Measurements from ENCODE around the gene LSAMP.

Gene LSAMP

GRCh38 chr3:115927197-115927596 lies 518.1 kb downstream of the LSAMP start:
- DNase-seq, result no peak

DNA sequence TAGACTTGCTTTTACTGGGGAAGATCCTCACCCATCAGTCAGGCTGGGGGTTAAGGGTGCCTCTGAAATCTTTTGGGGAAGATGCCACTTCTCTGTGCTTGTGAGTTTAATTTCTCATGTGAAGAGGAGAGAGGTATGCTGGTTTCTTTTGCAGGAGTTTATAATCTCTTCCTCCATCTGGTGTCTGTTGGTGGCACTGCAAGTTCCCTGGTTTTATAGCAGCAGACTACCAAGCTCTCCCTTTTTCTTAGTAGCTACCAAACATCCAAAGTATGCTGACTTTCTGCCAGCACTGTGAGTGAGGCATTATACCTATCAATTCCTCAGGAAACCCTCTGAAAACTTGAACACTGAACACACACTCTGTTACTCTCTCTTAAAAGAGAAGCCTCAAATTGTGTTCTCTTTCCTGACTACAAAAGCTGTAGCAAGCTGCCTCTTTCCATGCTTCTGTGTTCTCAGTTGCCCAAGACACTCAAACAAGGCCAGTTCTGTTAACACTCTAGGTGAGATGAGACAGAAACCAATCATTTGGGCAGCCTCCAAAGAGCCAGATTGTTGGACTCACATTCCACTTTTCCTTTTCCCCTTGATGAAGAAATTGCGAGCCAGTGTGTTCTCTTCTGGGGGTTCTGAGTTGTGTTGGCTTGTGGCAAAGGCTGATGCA lies 522.5 kb downstream of the LSAMP start:
- no peak for DNase-seq

GRCh38 chr3:115921711-115922110 lies 523.6 kb downstream of the LSAMP start:
- DNase-seq, result no peak

DNA sequence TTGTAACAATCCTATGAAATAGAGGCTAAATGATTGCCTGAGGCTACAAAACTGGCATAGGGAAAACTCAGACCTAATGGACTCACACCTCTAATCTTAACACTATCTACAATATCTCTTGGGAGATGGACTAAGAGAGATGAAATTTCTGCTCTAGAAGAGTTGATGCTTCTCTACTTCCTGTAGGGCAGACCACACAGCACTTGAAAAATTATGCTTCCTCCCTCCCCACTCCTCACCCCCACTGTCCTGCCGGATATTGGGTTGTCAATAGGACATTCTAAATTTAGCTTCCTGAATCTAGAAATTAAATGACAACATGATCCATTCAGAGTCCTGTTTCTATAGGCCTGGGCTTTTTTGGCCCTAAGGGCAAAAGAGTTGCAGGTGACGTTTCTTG lies 526.4 kb downstream of the LSAMP start:
- DNase-seq, result no peak

GRCh38 chr3:115916866-115917265 lies 528.4 kb downstream of the LSAMP start:
- DNase-seq, result no peak

DNA sequence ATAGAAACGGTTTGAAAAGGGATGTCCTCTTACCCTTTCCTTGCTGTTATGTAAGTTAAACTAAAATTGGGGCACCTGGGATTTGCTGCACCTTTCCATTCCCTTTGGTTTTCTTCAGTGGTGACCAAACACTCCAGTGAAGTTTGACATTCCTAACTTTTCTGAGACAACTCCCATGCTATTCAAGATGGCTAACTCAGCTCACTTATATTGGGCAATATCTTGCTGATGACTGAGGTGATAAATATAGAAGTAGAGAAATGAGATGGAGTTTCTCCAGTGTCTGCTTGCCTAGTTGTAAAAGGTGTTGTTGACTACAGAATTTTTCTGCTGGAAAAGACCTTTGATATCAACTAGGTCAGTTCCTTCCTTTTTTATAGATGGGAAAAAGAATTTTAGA lies 530.2 kb downstream of the LSAMP start:
- no peak for DNase-seq

GRCh38 chr3:115913069-115913686 lies 532.1 kb downstream of the LSAMP start:
- no peak for DNase-seq

DNA sequence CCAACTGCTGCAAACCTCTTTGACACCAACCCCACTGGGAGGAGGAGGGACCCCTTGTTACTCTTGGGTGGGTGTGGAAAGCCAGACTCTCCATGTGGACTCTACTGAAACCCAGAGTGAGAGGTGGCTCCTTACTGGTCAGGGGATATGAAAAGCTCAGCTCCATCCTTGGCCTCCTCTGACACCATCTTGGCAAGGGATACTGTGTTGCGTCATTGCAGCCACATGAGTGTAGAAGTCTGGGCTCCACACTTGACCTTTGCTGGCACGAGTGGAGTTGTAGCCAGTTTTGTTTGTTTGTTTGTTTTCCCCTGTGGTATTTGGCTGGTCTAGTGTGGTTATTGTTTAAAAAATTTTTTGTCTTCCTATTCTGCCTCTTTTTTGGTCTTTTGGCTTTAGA lies 532.9 kb downstream of the LSAMP start:
- no peak for DNase-seq

- no peak for DNase-seq
Measured at GRCh38 chr3:115905871-115906270, 539.4 kb downstream of the LSAMP start.

DNA sequence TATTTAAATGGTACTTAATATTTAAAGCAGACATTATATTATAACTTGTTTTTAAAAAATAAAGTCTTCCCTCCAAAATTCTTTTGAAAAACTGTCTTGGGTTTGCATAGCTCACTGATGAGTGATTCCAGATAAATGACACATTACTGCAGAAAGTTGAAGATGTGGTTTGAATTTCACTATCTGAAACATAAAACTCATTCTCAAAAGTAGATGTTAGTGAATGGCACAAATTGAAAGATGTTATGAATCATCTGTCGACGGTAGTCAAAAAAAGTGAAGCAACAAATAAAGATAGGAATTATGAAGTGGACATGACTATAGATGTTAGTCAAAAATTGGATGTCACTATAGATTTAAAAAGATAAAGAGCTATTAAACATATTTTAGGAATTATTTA lies 541.4 kb downstream of the LSAMP start:
- DNase-seq, result no peak

GRCh38 chr3:115901008-115901407 lies 544.3 kb downstream of the LSAMP start:
- no peak for DNase-seq

DNA sequence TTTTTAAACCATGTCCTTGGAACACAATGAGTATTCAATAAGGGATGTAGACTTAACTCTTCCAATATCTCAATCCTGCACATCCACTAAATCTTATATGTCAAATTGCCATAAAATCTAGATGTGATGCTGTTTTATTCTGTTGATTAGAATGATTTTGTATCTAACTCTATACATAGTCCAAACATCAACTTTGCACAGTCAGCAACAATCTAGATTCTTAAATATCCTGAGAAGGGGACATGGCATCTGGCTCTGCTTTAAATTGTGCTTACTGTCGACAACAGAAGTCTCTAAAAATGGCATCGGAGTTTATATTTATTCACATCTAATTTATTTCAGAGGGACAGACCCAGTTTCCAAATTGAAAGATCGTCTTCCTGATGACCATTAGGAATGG lies 545.8 kb downstream of the LSAMP start:
- DNase-seq, result no peak

DNA sequence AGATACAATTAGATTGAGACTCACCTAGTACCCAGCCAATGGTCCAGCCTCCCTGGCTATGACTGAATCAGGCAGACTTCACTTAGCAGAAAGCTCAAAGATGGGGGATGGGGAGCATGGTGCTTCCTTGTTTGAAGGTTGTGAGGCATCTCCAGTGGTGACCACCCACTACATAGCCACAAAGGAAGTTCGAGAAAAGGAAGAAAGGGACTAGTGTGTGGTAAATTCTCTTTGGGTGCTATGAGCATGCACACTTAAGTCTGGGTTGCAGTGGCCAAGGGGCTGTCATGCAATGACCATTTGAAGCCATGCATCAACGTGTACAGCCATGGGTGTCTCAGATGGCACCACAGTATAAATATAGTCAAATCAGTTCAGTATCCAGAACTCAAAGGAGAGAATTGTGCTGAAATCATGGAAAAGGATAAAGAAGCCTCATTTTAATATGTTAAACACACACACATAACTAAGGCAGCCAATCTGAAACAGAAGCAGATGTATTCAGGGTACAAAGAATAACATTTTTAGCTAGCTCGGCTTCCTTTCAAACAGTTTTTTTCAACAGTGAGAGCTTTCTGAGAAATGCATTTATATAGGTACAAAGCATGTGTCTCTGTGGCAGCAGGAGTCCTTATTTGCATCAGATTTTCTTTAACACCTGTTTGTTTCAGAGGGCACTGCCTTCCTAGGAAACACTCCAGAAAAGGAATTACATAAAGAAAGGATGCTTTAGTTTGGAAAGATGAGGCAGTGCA lies 546.5 kb downstream of the LSAMP start:
- DNase-seq, result no peak

GRCh38 chr3:115891006-115891636 lies 554.2 kb downstream of the LSAMP start:
- no peak for DNase-seq

DNA sequence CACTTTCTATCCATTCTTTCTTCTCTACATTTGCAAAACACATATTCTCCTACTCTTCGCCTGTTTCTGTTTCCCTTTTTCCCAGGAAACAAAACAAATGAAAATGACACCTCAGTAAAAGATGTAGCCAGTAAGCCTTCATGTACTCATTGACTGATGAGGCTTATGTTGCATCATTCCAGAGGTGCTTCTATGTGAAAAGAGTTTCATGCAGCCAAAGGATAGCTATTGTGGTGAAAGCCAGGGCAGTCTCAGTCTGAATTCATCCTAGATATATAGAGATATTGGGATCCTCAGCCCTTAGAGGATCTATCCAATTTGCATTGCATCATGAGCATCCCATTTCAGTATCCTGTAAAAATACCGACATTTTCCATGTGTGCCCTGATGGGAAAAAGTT lies 554.7 kb downstream of the LSAMP start:
- DNase-seq, result no peak

DNA sequence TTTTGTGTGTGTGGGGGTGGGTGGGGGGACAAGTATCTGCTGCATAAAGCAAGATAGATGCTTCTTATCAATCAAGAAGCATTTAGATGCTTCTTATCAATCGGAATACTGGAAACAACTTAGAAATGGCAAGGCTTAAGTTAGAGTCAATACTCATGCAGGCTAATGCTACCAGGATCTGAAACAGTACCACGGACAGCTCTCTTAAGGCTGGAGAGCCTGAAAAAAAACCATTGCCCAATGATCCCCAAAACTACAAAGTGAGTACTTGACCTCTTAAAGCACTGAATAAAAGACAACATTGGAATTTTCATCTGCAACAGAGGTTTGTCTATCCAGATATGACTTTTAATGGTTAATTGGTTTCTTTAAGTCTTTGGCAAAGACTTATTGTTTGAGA lies 559.7 kb downstream of the LSAMP start:
- no peak for DNase-seq

DNA sequence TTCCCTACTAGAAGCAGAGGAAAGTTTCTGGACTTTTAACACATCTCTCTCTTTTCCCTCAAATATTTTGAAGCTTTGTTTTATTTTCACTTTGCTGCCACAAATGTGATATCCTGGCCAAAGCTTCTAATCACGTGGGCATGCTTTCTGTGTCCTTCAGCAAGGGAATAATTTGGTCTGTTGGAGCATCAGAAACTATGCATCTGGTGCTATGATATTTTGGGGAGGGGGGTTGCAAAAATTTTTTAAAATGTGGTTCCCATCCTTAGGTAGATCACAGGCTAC lies 567.7 kb downstream of the LSAMP start:
- no peak for DNase-seq

DNA sequence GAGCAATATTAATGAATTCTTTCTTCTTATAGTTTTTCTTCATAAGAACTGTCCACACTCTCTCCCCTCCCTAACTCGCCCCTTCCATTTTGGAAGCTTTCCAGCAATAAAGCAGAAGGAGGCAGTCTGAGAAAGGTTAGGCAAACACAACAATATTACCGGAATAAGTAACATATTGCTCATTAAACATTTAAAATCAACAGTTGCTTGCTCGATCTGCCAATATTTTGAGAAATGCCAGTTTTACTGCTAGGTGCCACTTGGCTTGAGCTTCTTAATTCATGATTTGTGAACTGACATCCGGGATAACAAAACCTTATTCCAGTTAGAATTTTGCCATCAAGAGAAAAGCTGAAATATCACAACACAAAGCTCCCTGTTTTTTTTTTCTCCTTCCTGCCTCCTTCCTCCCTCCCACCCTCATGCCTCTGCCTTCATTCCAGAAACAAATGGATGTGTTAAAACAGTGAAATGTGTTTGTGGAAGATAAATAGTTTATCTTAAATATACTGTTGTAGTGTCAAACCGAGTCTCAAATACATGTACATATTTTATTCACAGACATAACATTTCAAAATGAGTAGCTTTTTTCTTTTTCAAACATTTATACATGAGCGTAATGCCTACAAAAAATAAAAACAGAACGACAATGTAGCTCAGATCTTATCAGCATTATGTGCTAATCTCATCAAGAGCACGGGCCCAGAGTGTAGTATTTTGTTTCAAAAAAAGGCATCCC lies 568.2 kb downstream of the LSAMP start:
- no peak for DNase-seq

GRCh38 chr3:115875460-115875859 lies 569.8 kb downstream of the LSAMP start:
- no peak for DNase-seq

GRCh38 chr3:115871735-115872134 lies 573.6 kb downstream of the LSAMP start:
- DNase-seq, result no peak

GRCh38 chr3:115864911-115865310 lies 580.4 kb downstream of the LSAMP start:
- DNase-seq, result no peak

GRCh38 chr3:115862849-115863248 lies 582.4 kb downstream of the LSAMP start:
- no peak for DNase-seq

GRCh38 chr3:115862099-115862498 lies 583.2 kb downstream of the LSAMP start:
- no peak for DNase-seq
